ENCODE data around the gene CD27. TPM values are rescaled to one million over a fixed set of nuclear protein-coding genes. Genes with fewer than 3 reads are reported as not detected.

CD27 gene
- total RNA-seq, 1 experiment from 2014 or later: not detected

DNA sequence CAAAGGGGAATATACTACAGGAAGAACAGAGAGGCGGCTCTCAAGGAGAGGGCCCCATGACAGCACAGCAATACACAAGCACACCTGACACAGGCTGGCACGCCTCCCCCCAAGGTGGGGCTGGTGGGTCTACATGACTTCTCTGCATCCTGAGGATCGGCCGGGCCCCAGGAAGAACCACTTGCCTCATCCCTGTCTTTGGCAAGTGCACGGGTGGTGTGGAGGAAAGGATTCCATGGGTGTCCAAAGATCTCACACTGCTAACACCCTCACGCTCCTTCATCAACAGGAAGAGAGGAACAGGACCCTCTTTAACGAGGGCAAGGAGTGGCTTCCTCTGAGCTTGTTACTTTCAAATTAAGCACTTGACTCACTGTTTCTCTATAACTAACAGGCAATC lies 18.5 kb downstream of the CD27 start:
- peaks cover 33% of the 10 kb centered on the region for H3K36me3 Mint-ChIP-seq (ENCODE audit: insufficient read depth, unreplicated experiment)
- ChIA-PET CTCF (interaction anchor here (0.8 to 1.4 kb wide), 5 partner anchors 39 to 179 kb away, joined by 3 to 9 read pairs (median 6); no protein-coding TSS in a partner anchor), POLR2A (interaction anchor here (0.6 to 3.8 kb wide), 5 partner anchors 11 to 477 kb away, joined by 3 to 26 read pairs (median 4); partner anchors contain the start of gene TAPBPL)
- H3K27ac Mint-ChIP-seq (ENCODE audit: low read depth, unreplicated experiment): no peak overlapping the region
- no peak overlapping the region for H3K4me3 Mint-ChIP-seq (ENCODE audit: unreplicated experiment)
- no peaks in the 10 kb centered on the region for H3K27me3 Mint-ChIP-seq (ENCODE audit: insufficient read depth, unreplicated experiment)
- TF ChIP-seq, protein P1, sequence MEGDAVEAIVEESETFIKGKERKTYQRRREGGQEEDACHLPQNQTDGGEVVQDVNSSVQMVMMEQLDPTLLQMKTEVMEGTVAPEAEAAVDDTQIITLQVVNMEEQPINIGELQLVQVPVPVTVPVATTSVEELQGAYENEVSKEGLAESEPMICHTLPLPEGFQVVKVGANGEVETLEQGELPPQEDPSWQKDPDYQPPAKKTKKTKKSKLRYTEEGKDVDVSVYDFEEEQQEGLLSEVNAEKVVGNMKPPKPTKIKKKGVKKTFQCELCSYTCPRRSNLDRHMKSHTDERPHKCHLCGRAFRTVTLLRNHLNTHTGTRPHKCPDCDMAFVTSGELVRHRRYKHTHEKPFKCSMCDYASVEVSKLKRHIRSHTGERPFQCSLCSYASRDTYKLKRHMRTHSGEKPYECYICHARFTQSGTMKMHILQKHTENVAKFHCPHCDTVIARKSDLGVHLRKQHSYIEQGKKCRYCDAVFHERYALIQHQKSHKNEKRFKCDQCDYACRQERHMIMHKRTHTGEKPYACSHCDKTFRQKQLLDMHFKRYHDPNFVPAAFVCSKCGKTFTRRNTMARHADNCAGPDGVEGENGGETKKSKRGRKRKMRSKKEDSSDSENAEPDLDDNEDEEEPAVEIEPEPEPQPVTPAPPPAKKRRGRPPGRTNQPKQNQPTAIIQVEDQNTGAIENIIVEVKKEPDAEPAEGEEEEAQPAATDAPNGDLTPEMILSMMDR (IDR thresholded peaks at IDR 0.05; ENCODE audit: unreplicated experiment): no peak
- H3K9me3 Mint-ChIP-seq (ENCODE audit: unreplicated experiment): no peaks in the 10 kb centered on the region
- H3K4me1 Mint-ChIP-seq (ENCODE audit: insufficient read depth, unreplicated experiment): no peaks in the 10 kb centered on the region
- intact Hi-C loops (cut with micrococcal nuclease): loop anchor here (10.0 kb wide), 1 partner anchor 398 kb away; no protein-coding TSS in a partner anchor
- no TSS peak for BruUV-seq (replicated peaks)
- no peak for DNase-seq (ENCODE audit: unreplicated experiment)

DNA sequence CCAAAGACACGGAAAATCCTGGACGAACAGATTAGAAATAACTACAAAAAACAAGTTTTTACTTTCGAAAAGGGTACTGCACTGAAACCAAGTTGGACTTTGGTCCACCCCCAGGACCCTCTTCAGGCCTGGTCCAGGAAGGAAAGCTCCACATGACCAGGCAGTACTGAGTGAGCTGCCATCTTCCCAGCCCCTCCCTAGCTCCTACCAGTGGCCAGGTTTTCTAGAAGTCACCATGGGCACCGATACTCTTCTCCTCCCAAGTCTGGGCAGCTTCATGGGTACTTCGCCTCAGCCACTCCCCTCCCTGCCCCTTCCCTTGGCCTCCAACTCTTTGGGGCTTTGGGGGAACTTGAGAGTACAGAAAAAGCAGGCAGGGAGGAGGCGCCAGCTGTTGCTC lies 19.1 kb downstream of the CD27 start:
- ChIA-PET CTCF (interaction anchor here (0.6 to 2.7 kb wide), 7 partner anchors 12 to 180 kb away, joined by 3 to 33 read pairs (median 6); partner anchors contain the start of gene TAPBPL), POLR2A (interaction anchor here (0.6 to 3.8 kb wide), 5 partner anchors 12 to 48 kb away, joined by 3 to 26 read pairs (median 4); partner anchors contain the start of gene TAPBPL)
- TF ChIP-seq, protein P1 (IDR thresholded peaks at IDR 0.05; ENCODE audit: unreplicated experiment): no peak
- Mint-ChIP-seq H3K27me3 (ENCODE audit: insufficient read depth, unreplicated experiment) (no peaks in the 10 kb centered on the region), H3K9me3 (ENCODE audit: unreplicated experiment) (no peaks in the 10 kb centered on the region), H3K4me3 (ENCODE audit: unreplicated experiment) (no peak overlapping the region), H3K4me1 (ENCODE audit: insufficient read depth, unreplicated experiment) (no peaks in the 10 kb centered on the region), H3K36me3 (ENCODE audit: insufficient read depth, unreplicated experiment) (peaks cover 37% of the 10 kb centered on the region), H3K27ac (ENCODE audit: low read depth, unreplicated experiment) (no peak overlapping the region)
- no peak for DNase-seq (ENCODE audit: unreplicated experiment)
- intact Hi-C loops (cut with micrococcal nuclease): loop anchor here (2.0 to 10.0 kb wide), 2 partner anchors 269 to 399 kb away; no protein-coding TSS in a partner anchor
- no TSS peak for BruUV-seq (replicated peaks)

- intact Hi-C loops (cut with micrococcal nuclease): loop anchor here (2.0 to 10.0 kb wide), 2 partner anchors 270 to 400 kb away; no protein-coding TSS in a partner anchor
- Mint-ChIP-seq H3K4me3 (ENCODE audit: unreplicated experiment) (no peak overlapping the region), H3K9me3 (ENCODE audit: unreplicated experiment) (no peaks in the 10 kb centered on the region), H3K27ac (ENCODE audit: low read depth, unreplicated experiment) (no peak overlapping the region), H3K4me1 (ENCODE audit: insufficient read depth, unreplicated experiment) (no peaks in the 10 kb centered on the region), H3K36me3 (ENCODE audit: insufficient read depth, unreplicated experiment) (peaks cover 39% of the 10 kb centered on the region), H3K27me3 (ENCODE audit: insufficient read depth, unreplicated experiment) (no peaks in the 10 kb centered on the region)
- DNase-seq (ENCODE audit: unreplicated experiment): no peak
- TF ChIP-seq, protein P1 (IDR thresholded peaks at IDR 0.05; ENCODE audit: unreplicated experiment): no peak
- ChIA-PET CTCF (interaction anchor here (0.5 to 2.7 kb wide), 19 partner anchors 9 to 611 kb away, joined by 3 to 59 read pairs (median 6); partner anchors contain the start of genes MRPL51 and TAPBPL), POLR2A (interaction anchor here (0.9 to 2.1 kb wide), 4 partner anchors 13 to 87 kb away, joined by 5 to 22 read pairs (median 10); partner anchors contain the start of gene TAPBPL)
- BruUV-seq (replicated peaks): no TSS peak
These were observed 19.8 kb downstream of the CD27 start for GRCh38 chr12:6464531-6464930.

DNA sequence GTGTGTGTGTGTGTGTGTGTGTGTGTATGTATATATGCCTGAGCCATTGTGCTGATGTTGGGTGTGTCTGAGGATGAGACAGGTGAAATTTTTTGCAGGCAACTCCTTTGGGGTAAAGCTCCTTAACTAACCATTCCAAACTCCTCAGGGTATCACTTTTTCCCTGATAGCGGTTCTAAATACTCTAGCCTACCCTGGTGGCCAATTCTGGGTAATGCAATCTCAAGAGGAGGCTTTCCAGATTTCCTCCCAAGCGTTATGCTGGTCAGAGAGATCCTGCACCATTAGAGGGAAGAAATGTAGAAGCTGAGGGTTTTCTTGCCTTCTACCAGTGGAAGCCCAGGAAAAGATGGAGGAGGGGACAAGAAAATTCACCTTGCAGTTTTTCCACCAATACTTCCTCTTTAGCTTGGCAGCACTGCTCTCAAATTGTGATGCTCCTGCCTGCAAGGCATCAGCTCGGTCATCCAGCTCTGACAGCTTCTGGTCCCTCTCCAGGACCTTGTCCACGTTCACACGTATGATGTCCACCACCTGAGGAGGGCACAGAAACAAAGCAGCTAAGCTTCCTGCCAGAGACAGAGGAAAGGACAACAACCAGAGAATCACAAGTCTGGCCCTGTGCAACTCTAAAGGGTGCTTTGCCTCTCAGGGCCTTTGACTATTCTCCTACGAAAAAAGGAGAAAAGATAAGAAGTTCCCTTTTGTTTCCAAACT lies 20.9 kb downstream of the CD27 start:
- Mint-ChIP-seq H3K27me3 (ENCODE audit: insufficient read depth, unreplicated experiment) (no peaks in the 10 kb centered on the region), H3K4me1 (ENCODE audit: insufficient read depth, unreplicated experiment) (no peaks in the 10 kb centered on the region), H3K9me3 (ENCODE audit: unreplicated experiment) (no peaks in the 10 kb centered on the region), H3K4me3 (ENCODE audit: unreplicated experiment) (no peak overlapping the region), H3K36me3 (ENCODE audit: insufficient read depth, unreplicated experiment) (peaks cover 32% of the 10 kb centered on the region), H3K27ac (ENCODE audit: low read depth, unreplicated experiment) (no peak overlapping the region)
- ChIA-PET POLR2A (interaction anchor here (0.6 to 2.1 kb wide), 15 partner anchors 14 to 153 kb away, joined by 3 to 22 read pairs (median 5); partner anchors contain the start of genes GAPDH, MRPL51 and TAPBPL), CTCF (interaction anchor here (0.6 to 2.7 kb wide), 48 partner anchors 10 to 1817 kb away, joined by 3 to 59 read pairs (median 5); partner anchors contain the start of genes MRPL51, SCNN1A and TAPBPL)
- DNase-seq (ENCODE audit: unreplicated experiment): peak; percentile 75
- intact Hi-C loops (cut with micrococcal nuclease): loop anchor here (1.0 to 10.0 kb wide), 6 partner anchors 42 to 478 kb away; partner anchors contain the start of gene LTBR
- TF ChIP-seq, protein P1 (IDR thresholded peaks at IDR 0.05; ENCODE audit: unreplicated experiment): peak; percentile 87
- BruUV-seq (replicated peaks): no TSS peak

All from MCF 10A (cell line).